GM21526 (cell line): ENCODE measurements around the gene RABGAP1L.
"Not testable (repeated sequence)": the region's sequence is repeated elsewhere in the genome, so short reads cannot be mapped to it uniquely, and the experiment has no call there.

Experiments
- ATAC-seq: cut with Tn5 transposase; IDR thresholded peaks from one replicate; pipeline ENCODE4 v1.9.1; 2021; ENCODE audit warnings: moderate library complexity; ENCODE audit not compliant: unreplicated experiment, low FRiP score

Gene RABGAP1L

GRCh38 chr1:174642393-174642792 lies 483.1 kb downstream of the RABGAP1L start:
- ATAC-seq: no peak

- ATAC-seq: no peak
Measured at GRCh38 chr1:174643206-174643605, 483.9 kb downstream of the RABGAP1L start.

GRCh38 chr1:174649572-174649971 lies 490.3 kb downstream of the RABGAP1L start:
- not testable (repeated sequence) for ATAC-seq

GRCh38 chr1:174652569-174653280 lies 493.4 kb downstream of the RABGAP1L start:
- ATAC-seq: no peak

- ATAC-seq: no peak
Measured at GRCh38 chr1:174654560-174654959, 495.2 kb downstream of the RABGAP1L start.

GRCh38 chr1:174656409-174657059 lies 497.2 kb downstream of the RABGAP1L start:
- ATAC-seq: no peak

GRCh38 chr1:174657411-174657810 lies 498.1 kb downstream of the RABGAP1L start:
- no peak for ATAC-seq

GRCh38 chr1:174657893-174658292 lies 498.6 kb downstream of the RABGAP1L start:
- no peak for ATAC-seq

- ATAC-seq: no peak
Measured at GRCh38 chr1:174659823-174660222, 500.5 kb downstream of the RABGAP1L start.

GRCh38 chr1:174660476-174660875 lies 501.2 kb downstream of the RABGAP1L start:
- ATAC-seq: no peak

GRCh38 chr1:174663358-174663757 lies 504.0 kb downstream of the RABGAP1L start:
- no peak for ATAC-seq

GRCh38 chr1:174666248-174666647 lies 506.9 kb downstream of the RABGAP1L start:
- no peak for ATAC-seq

GRCh38 chr1:174671826-174672225 lies 512.5 kb downstream of the RABGAP1L start:
- no peak for ATAC-seq

- no peak for ATAC-seq
Measured at GRCh38 chr1:174676856-174677255, 517.5 kb downstream of the RABGAP1L start.

- ATAC-seq: no peak
Measured at GRCh38 chr1:174678657-174679056, 519.3 kb downstream of the RABGAP1L start.

GRCh38 chr1:174680101-174680500 lies 520.8 kb downstream of the RABGAP1L start:
- ATAC-seq: no peak

- no peak for ATAC-seq
Measured at GRCh38 chr1:174682419-174683008, 523.2 kb downstream of the RABGAP1L start.

- no peak for ATAC-seq
Measured at GRCh38 chr1:174686213-174686612, 526.9 kb downstream of the RABGAP1L start.

- no peak for ATAC-seq
Measured at GRCh38 chr1:174689524-174689923, 530.2 kb downstream of the RABGAP1L start.

GRCh38 chr1:174690266-174690665 lies 530.9 kb downstream of the RABGAP1L start:
- no peak for ATAC-seq

- no peak for ATAC-seq
Measured at GRCh38 chr1:174692313-174692712, 533.0 kb downstream of the RABGAP1L start.

- ATAC-seq: no peak
Measured at GRCh38 chr1:174693085-174693484, 533.8 kb downstream of the RABGAP1L start.
